HepG2 (cell line): Measurements from ENCODE around the gene LCMT2. TPM values are rescaled to one million over a fixed set of nuclear protein-coding genes. Genes with fewer than 3 reads are reported as not detected.

ENCODE experiments used
- AKAP8 ChIP-seq: sonication (generic); formaldehyde crosslinking; IDR thresholded peaks from 2 replicates; pipeline ENCODE4 v1.5.1; 2020; ENCODE audit warnings: mild to moderate bottlenecking, missing genetic modification reagents
- ASH2L ChIP-seq: fragments of 300-600, 200-600 bp; sonication (generic); IDR thresholded peaks from 2 replicates; pipeline ENCODE4 v1.7.0; 2017; ENCODE audit warnings: low read depth, mild to moderate bottlenecking, moderate library complexity, mixed read lengths, low read length; ENCODE audit not compliant: insufficient read length
- GMEB1 ChIP-seq: sonication (generic); formaldehyde crosslinking; IDR thresholded peaks from 2 replicates; pipeline ENCODE4 v1.5.1; 2020; ENCODE audit warnings: missing genetic modification reagents, mild to moderate bottlenecking, borderline replicate concordance
- JDP2 ChIP-seq: sonication (generic); formaldehyde crosslinking; IDR thresholded peaks from 2 replicates; pipeline ENCODE4 v1.8.1; 2022; ENCODE audit warnings: missing genetic modification reagents, borderline replicate concordance
- KAT7 ChIP-seq: IDR thresholded peaks from 2 replicates; pipeline ENCODE4 v1.6.1; 2018; ENCODE audit warnings: borderline replicate concordance, missing compliant biosample characterization
- MED13 ChIP-seq: sonication (generic); formaldehyde crosslinking; IDR thresholded peaks from 2 replicates; pipeline ENCODE4 v1.5.0; 2020; ENCODE audit warnings: missing genetic modification reagents
- MXD1 ChIP-seq: sonication (generic); formaldehyde crosslinking; IDR thresholded peaks from 2 replicates; pipeline ENCODE4 v1.4.0; 2020; ENCODE audit warnings: mild to moderate bottlenecking, missing genetic modification reagents
- NR2F6 ChIP-seq, 2 experiments: IDR thresholded peaks; 2 replicates each; pipeline ENCODE4 v1.6.1; 2016; ENCODE audit warnings: antibody characterized with exemption in 1 of 2, mild to moderate bottlenecking in 1 of 2
- SIX1 ChIP-seq: sonication (generic); formaldehyde crosslinking; IDR thresholded peaks from 2 replicates; pipeline ENCODE4 v1.4.0; 2020; ENCODE audit warnings: missing genetic modification reagents, borderline replicate concordance
- SOX5 ChIP-seq: IDR thresholded peaks from 2 replicates; pipeline ENCODE4 v1.6.1; 2016; ENCODE audit warnings: borderline replicate concordance
- ZGPAT ChIP-seq: IDR thresholded peaks from 2 replicates; pipeline ENCODE4 v1.6.1; 2016; ENCODE audit warnings: mild to moderate bottlenecking
- ZNF260 ChIP-seq: sonication (generic); formaldehyde crosslinking; IDR thresholded peaks from 2 replicates; pipeline ENCODE4 v1.4.0; 2020; ENCODE audit warnings: missing genetic modification reagents, low read depth, mild to moderate bottlenecking, borderline replicate concordance
- ZNF501 ChIP-seq: sonication (generic); formaldehyde crosslinking; IDR thresholded peaks from 2 replicates; pipeline ENCODE4 v1.5.1; 2020; ENCODE audit warnings: mild to moderate bottlenecking, moderate library complexity, missing genetic modification reagents
- ZNF670 ChIP-seq: sonication (generic); formaldehyde crosslinking; IDR thresholded peaks from 2 replicates; pipeline ENCODE4 v1.8.0; 2022; ENCODE audit warnings: mild to moderate bottlenecking, missing genetic modification reagents, borderline replicate concordance
- ZNF740 ChIP-seq: sonication (generic); formaldehyde crosslinking; IDR thresholded peaks from 2 replicates; pipeline ENCODE4 v1.4.0; 2020; ENCODE audit warnings: missing genetic modification reagents
- ZNF83 ChIP-seq: sonication (generic); formaldehyde crosslinking; IDR thresholded peaks from 2 replicates; pipeline ENCODE4 v1.4.0; 2020; ENCODE audit warnings: missing genetic modification reagents, mild to moderate bottlenecking, borderline replicate concordance
- polyA plus RNA-seq, 8 experiments: library from polyadenylated mRNA; depleted of rRNA in 3 of 8; stranded (reverse) in 7 of 8; unstranded in 1 of 8; fragments of >200 nt; fragmentation: Illumina TruSeq in 4 of 8; extraction: Trizol in 4 of 8; gene quantifications; 2 replicates each; pipeline versions ENCODE4 v1.2.1 to v1.2.3, GENCODE V29; 2011 to 2016; ENCODE audit warnings: low read depth in 4 of 8, missing spikeins in 1 of 8, mixed read lengths in 1 of 8; ENCODE audit not compliant: insufficient read depth in 1 of 8
- total RNA-seq, 5 experiments: library from RNA; depleted of rRNA; stranded (reverse); fragments of >200 nt; fragmentation: Illumina TruSeq; extraction: Trizol; gene quantifications; 2 replicates each; pipeline ENCODE4 v1.2.3, GENCODE V29; 2016; ENCODE audit warnings: low read depth in 1 of 5
- TF ChIP-seq, protein P1 (sequence below): sonication (generic); formaldehyde crosslinking; IDR thresholded peaks from 2 replicates; pipeline ENCODE4 v1.4.0; 2020; ENCODE audit warnings: low read depth, mild to moderate bottlenecking, missing genetic modification reagents
- TF ChIP-seq, protein P2 (sequence below): sonication (generic); formaldehyde crosslinking; IDR thresholded peaks from 2 replicates; pipeline ENCODE4 v1.8.0; 2022; ENCODE audit warnings: mild to moderate bottlenecking, missing genetic modification reagents, moderate library complexity
- TF ChIP-seq, protein P3 (sequence below): sonication (generic); formaldehyde crosslinking; IDR thresholded peaks from 2 replicates; pipeline ENCODE4 v1.4.0; 2020; ENCODE audit warnings: missing genetic modification reagents

LCMT2 gene
- total and polyA plus RNA-seq, 2 of the 13 experiments (the other 11 are each of a cell fraction or from before 2014, with no cell fraction given), result 6.9 to 9.1 TPM

GRCh38 chr15:43370975-43371974 is 40.9 kb upstream of the LCMT2 start, which contains the start of the genes TUBGCP4 and ZSCAN29 (continued):
- TF ChIP-seq, protein P1, sequence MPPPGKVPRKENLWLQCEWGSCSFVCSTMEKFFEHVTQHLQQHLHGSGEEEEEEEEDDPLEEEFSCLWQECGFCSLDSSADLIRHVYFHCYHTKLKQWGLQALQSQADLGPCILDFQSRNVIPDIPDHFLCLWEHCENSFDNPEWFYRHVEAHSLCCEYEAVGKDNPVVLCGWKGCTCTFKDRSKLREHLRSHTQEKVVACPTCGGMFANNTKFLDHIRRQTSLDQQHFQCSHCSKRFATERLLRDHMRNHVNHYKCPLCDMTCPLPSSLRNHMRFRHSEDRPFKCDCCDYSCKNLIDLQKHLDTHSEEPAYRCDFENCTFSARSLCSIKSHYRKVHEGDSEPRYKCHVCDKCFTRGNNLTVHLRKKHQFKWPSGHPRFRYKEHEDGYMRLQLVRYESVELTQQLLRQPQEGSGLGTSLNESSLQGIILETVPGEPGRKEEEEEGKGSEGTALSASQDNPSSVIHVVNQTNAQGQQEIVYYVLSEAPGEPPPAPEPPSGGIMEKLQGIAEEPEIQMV (CRISPR knock-in tag), result peak; percentile 71; the same call in 1 of the 2 replicates
- TF ChIP-seq JDP2 (CRISPR knock-in tag) (no peak), ZNF670 (peak; percentile 77; the same call in 1 of the 2 replicates), KAT7 (CRISPR knock-in tag) (peak; percentile 83; the same call in 1 of the 2 replicates), ASH2L (peak; percentile 67), MXD1 (CRISPR knock-in tag) (peak; percentile 65; the same call in 1 of the 2 replicates), MED13 (peak; percentile 56; the same call in 1 of the 2 replicates), AKAP8 (no peak), NR2F6 (IDR thresholded peaks at IDR 0.05) (peak; percentile 82), NR2F6 (CRISPR knock-in tag; IDR thresholded peaks at IDR 0.05) (peak; percentile 84), ZNF260 (no peak), ZNF83 (CRISPR knock-in tag) (peak; percentile 89; the same call in 1 of the 2 replicates), GMEB1 (CRISPR knock-in tag) (peak; percentile 48), ZGPAT (CRISPR knock-in tag) (peak; percentile 62), ZNF740 (CRISPR knock-in tag) (no peak), SOX5 (CRISPR knock-in tag) (no peak), SIX1 (no peak), ZNF501 (CRISPR knock-in tag) (peak; percentile 92)
- TF ChIP-seq, protein P2, sequence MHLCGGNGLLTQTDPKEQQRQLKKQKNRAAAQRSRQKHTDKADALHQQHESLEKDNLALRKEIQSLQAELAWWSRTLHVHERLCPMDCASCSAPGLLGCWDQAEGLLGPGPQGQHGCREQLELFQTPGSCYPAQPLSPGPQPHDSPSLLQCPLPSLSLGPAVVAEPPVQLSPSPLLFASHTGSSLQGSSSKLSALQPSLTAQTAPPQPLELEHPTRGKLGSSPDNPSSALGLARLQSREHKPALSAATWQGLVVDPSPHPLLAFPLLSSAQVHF (CRISPR knock-in tag), result 0 out of 2 replicates have a peak, but pooled peaks have one; percentile 38
- TF ChIP-seq, protein P3, sequence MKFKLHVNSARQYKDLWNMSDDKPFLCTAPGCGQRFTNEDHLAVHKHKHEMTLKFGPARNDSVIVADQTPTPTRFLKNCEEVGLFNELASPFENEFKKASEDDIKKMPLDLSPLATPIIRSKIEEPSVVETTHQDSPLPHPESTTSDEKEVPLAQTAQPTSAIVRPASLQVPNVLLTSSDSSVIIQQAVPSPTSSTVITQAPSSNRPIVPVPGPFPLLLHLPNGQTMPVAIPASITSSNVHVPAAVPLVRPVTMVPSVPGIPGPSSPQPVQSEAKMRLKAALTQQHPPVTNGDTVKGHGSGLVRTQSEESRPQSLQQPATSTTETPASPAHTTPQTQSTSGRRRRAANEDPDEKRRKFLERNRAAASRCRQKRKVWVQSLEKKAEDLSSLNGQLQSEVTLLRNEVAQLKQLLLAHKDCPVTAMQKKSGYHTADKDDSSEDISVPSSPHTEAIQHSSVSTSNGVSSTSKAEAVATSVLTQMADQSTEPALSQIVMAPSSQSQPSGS (CRISPR knock-in tag), result 0 out of 2 replicates have a peak, but pooled peaks have one; percentile 17
